Peyer's patch (tissue), 4 donors: Measurements from ENCODE around the gene TAF1L.

Experiments used
- CTCF ChIP-seq, 6 experiments: fragments of 450-650 bp in 4 of 6; fragments of 200-600 bp in 2 of 6; sonication (generic) in 1 of 6; IDR thresholded peaks; one replicate each; pipeline ENCODE4 v1.5.1; 2017 to 2019; ENCODE audit warnings: antibody characterized with exemption in 6 of 6, mild to moderate bottlenecking in 3 of 6, moderate library complexity in 1 of 6
- POLR2A ChIP-seq, 2 donors: fragments of 450-650 bp; IDR thresholded peaks; one replicate each; pipeline ENCODE4 v1.5.1; 2017; ENCODE audit warnings: antibody characterized with exemption in 2 of 2, mild to moderate bottlenecking in 2 of 2, moderate library complexity in 2 of 2

- TF ChIP-seq CTCF (IDR thresholded peaks at IDR 0.05) (no peak), POLR2A (IDR thresholded peaks at IDR 0.05) (no peak)
These were observed 28.3 kb upstream of the TAF1L start for GRCh38 chr9:32663741-32664140.
